Measurements from ENCODE around the gene TLN1. TPM values are rescaled to one million over a fixed set of nuclear protein-coding genes. Genes with fewer than 3 reads are reported as not detected.

The TLN1 gene
- total and polyA plus RNA-seq, 5 donors = 171 to 375 (median 282) TPM

- WGBS = 82% methylated on average over 7 of the region's 7 CpGs
- no peak for ATAC-seq
- Histone ChIP-seq H3K27ac (ENCODE audit: low read length) (no peak overlapping the region), H3K9me3 (ENCODE audit: control insufficient read depth, low read length) (no peaks in the 10 kb centered on the region), H3K27me3 (ENCODE audit: control insufficient read depth, insufficient read depth) (no peaks in the 10 kb centered on the region), H3K4me3 (ENCODE audit: low read length) (no peak overlapping the region), H3K4me1 (ENCODE audit: control insufficient read depth, insufficient read depth, low read length) (peaks cover under 1% of the 10 kb centered on the region)
- intact Hi-C loops (cut with DNase I) = no loop called here
- DNase-seq = no peak
Measured at GRCh38 chr9:35741740-35742139, 9.7 kb upstream of the TLN1 start.

- WGBS = 88% methylated on average over 6 of the region's 6 CpGs
- no peak overlapping the region for H3K4me3 ChIP-seq (ENCODE audit: low read length)
- no peaks in the 10 kb centered on the region for H3K4me1 ChIP-seq (ENCODE audit: control insufficient read depth, insufficient read depth, low read length)
- ATAC-seq = no peak
- intact Hi-C loops (cut with DNase I) = no loop called here
- DNase-seq = no peak
- H3K27ac ChIP-seq (ENCODE audit: low read length) = no peak overlapping the region
- no peaks in the 10 kb centered on the region for H3K27me3 ChIP-seq (ENCODE audit: control insufficient read depth, insufficient read depth)
- no peaks in the 10 kb centered on the region for H3K9me3 ChIP-seq (ENCODE audit: control insufficient read depth, low read length)
Measured at GRCh38 chr9:35740243-35740642, 8.2 kb upstream of the TLN1 start.

- H3K9me3 ChIP-seq (ENCODE audit: control insufficient read depth, low read length) = no peaks in the 10 kb centered on the region
- intact Hi-C loops (cut with DNase I) = no loop called here
- H3K4me1 ChIP-seq (ENCODE audit: control insufficient read depth, insufficient read depth, low read length) = no peaks in the 10 kb centered on the region
- H3K4me3 ChIP-seq (ENCODE audit: low read length) = no peak overlapping the region
- DNase-seq (no peak), ATAC-seq (no peak)
- WGBS = 84% methylated on average over 7 of the region's 7 CpGs
- H3K27ac ChIP-seq (ENCODE audit: low read length) = no peak overlapping the region
- H3K27me3 ChIP-seq (ENCODE audit: control insufficient read depth, insufficient read depth) = no peaks in the 10 kb centered on the region
Measured at GRCh38 chr9:35738924-35739323, 6.9 kb upstream of the TLN1 start.

GRCh38 chr9:35738186-35738585 is 6.2 kb upstream of the TLN1 start:
- H3K4me3 ChIP-seq (ENCODE audit: low read length) = no peak overlapping the region
- H3K9me3 ChIP-seq (ENCODE audit: control insufficient read depth, low read length) = no peaks in the 10 kb centered on the region
- DNase-seq (no peak), ATAC-seq (no peak)
- whole genome bisulfite sequencing = 76% methylated on average over 4 of the region's 4 CpGs
- H3K27ac ChIP-seq (ENCODE audit: low read length) = no peak overlapping the region
- H3K27me3 ChIP-seq (ENCODE audit: control insufficient read depth, insufficient read depth) = no peaks in the 10 kb centered on the region
- intact Hi-C loops (cut with DNase I) = no loop called here
- H3K4me1 ChIP-seq (ENCODE audit: control insufficient read depth, insufficient read depth, low read length) = no peaks in the 10 kb centered on the region

- H3K4me3 ChIP-seq (ENCODE audit: low read length) = no peak overlapping the region
- ATAC-seq (no peak), DNase-seq (no peak)
- intact Hi-C loops (cut with DNase I) = no loop called here
- H3K27me3 ChIP-seq (ENCODE audit: control insufficient read depth, insufficient read depth) = no peaks in the 10 kb centered on the region
- WGBS = 64% methylated on average over 7 of the region's 7 CpGs
- H3K4me1 ChIP-seq (ENCODE audit: control insufficient read depth, insufficient read depth, low read length) = no peaks in the 10 kb centered on the region
- no peaks in the 10 kb centered on the region for H3K9me3 ChIP-seq (ENCODE audit: control insufficient read depth, low read length)
- H3K27ac ChIP-seq (ENCODE audit: low read length) = no peak overlapping the region
Measured at GRCh38 chr9:35737143-35737542, 5.1 kb upstream of the TLN1 start.

GRCh38 chr9:35736201-35736633 is 4.2 kb upstream of the TLN1 start:
- Histone ChIP-seq H3K27ac (ENCODE audit: low read length) (peak overlapping the region; percentile 3), H3K27me3 (ENCODE audit: control insufficient read depth, insufficient read depth) (no peaks in the 10 kb centered on the region), H3K9me3 (ENCODE audit: control insufficient read depth, low read length) (no peaks in the 10 kb centered on the region), H3K4me3 (ENCODE audit: low read length) (no peak overlapping the region), H3K4me1 (ENCODE audit: control insufficient read depth, insufficient read depth, low read length) (no peaks in the 10 kb centered on the region)
- 28% methylated on average over 5 of the region's 5 CpGs for WGBS
- peak in 2 of 3 donors; percentile 61 to 74 for DNase-seq
- peak; percentile 0 to 6 for ATAC-seq
- intact Hi-C loops (cut with DNase I) = no loop called here

- ATAC-seq (no peak), DNase-seq (no peak)
- H3K4me3 ChIP-seq (ENCODE audit: low read length) = no peak overlapping the region
- H3K9me3 ChIP-seq (ENCODE audit: control insufficient read depth, low read length) = no peaks in the 10 kb centered on the region
- 92% methylated on average over 3 of the region's 3 CpGs for WGBS
- H3K4me1 ChIP-seq (ENCODE audit: control insufficient read depth, insufficient read depth, low read length) = peaks cover 10% of the 10 kb centered on the region
- H3K27ac ChIP-seq (ENCODE audit: low read length) = no peak overlapping the region
- intact Hi-C loops (cut with DNase I) = loop anchor here in 2 of 4 donors (5.0 kb wide), 1 partner anchor 72 kb away; no protein-coding TSS in a partner anchor
- H3K27me3 ChIP-seq (ENCODE audit: control insufficient read depth, insufficient read depth) = no peaks in the 10 kb centered on the region
Measured at GRCh38 chr9:35734096-35734495, 2.1 kb upstream of the TLN1 start.

- Histone ChIP-seq H3K9me3 (ENCODE audit: control insufficient read depth, low read length) (no peaks in the 10 kb centered on the region), H3K4me3 (ENCODE audit: low read length) (peak overlapping the region; percentile 64), H3K27ac (ENCODE audit: low read length) (peak overlapping the region; percentile 93), H3K27me3 (ENCODE audit: control insufficient read depth, insufficient read depth) (no peaks in the 10 kb centered on the region), H3K4me1 (ENCODE audit: control insufficient read depth, insufficient read depth, low read length) (peaks cover 16% of the 10 kb centered on the region)
- intact Hi-C loops (cut with DNase I) = loop anchor here in 2 of 4 donors (5.0 kb wide), 1 partner anchor 71 kb away; no protein-coding TSS in a partner anchor
- DNase-seq (no peak), ATAC-seq (peak in 1 of 2 donors; percentile 2)
- 2% methylated on average over 14 of the region's 14 CpGs for WGBS
Measured at GRCh38 chr9:35732800-35733541, 976 bp upstream of the TLN1 start.

- WGBS = under 1% methylated on average over 47 of the region's 47 CpGs
- peaks cover 21% of the 10 kb centered on the region for H3K4me1 ChIP-seq (ENCODE audit: control insufficient read depth, insufficient read depth, low read length)
- peak overlapping the region; percentile 64 for H3K4me3 ChIP-seq (ENCODE audit: low read length)
- ATAC-seq = no peak
- no peaks in the 10 kb centered on the region for H3K9me3 ChIP-seq (ENCODE audit: control insufficient read depth, low read length)
- no peak for DNase-seq
- H3K27ac ChIP-seq (ENCODE audit: low read length) = peak overlapping the region; percentile 93
- intact Hi-C loops (cut with DNase I) = loop anchor here in 2 of 4 donors (5.0 kb wide), 1 partner anchor 69 kb away; no protein-coding TSS in a partner anchor
- H3K27me3 ChIP-seq (ENCODE audit: control insufficient read depth, insufficient read depth) = no peaks in the 10 kb centered on the region
Measured at GRCh38 chr9:35731415-35732184, 395 bp downstream of the TLN1 start.

GRCh38 chr9:35730486-35730854 is 1.5 kb downstream of the TLN1 start:
- no peaks in the 10 kb centered on the region for H3K27me3 ChIP-seq (ENCODE audit: control insufficient read depth, insufficient read depth)
- H3K4me3 ChIP-seq (ENCODE audit: low read length) = peak overlapping the region; percentile 64
- no peaks in the 10 kb centered on the region for H3K9me3 ChIP-seq (ENCODE audit: control insufficient read depth, low read length)
- H3K4me1 ChIP-seq (ENCODE audit: control insufficient read depth, insufficient read depth, low read length) = peaks cover 23% of the 10 kb centered on the region
- ATAC-seq = no peak
- intact Hi-C loops (cut with DNase I) = loop anchor here in 2 of 4 donors (5.0 kb wide), 1 partner anchor 68 kb away; no protein-coding TSS in a partner anchor
- WGBS = 56% methylated on average over 2 of the region's 2 CpGs
- H3K27ac ChIP-seq (ENCODE audit: low read length) = peak overlapping the region; percentile 69
- no peak for DNase-seq

Measured in right cardiac atrium (tissue), 5 donors.